Gastroesophageal sphincter (tissue), 4 donors: Measurements from ENCODE around the gene FOXP4. TPM values are rescaled to one million over a fixed set of nuclear protein-coding genes. Genes with fewer than 3 reads are reported as not detected.
A peak's percentile ranks its signal among the peaks of the same experiment; 100 is the strongest.

ENCODE experiments used
- ATAC-seq: fragments of 150-250 bp; one replicate; pipeline ENCODE4 v1.9.1; 2016; ENCODE audit warnings: mild to moderate bottlenecking, moderate library complexity
- H3K27ac ChIP-seq, 4 donors: fragments of 200-600 bp; sonication (generic) in 3 of 4; 1 replicate in 3 of 4; 2 replicates in 1 of 4; pipeline ENCODE4 v1.5.1; 2016 to 2019
- H3K27me3 ChIP-seq: fragments of 200-600 bp; sonication (generic); one replicate; pipeline ENCODE4 v1.5.1; 2019
- H3K36me3 ChIP-seq, 2 donors: fragments of 200-600 bp; sonication (generic); one replicate each; pipeline ENCODE4 v1.5.1; 2019; ENCODE audit warnings: control low read depth in 1 of 2
- H3K4me1 ChIP-seq, 3 donors: fragments of 200-600 bp; sonication (generic); 1 replicate in 2 of 3; 2 replicates in 1 of 3; pipeline ENCODE4 v1.5.1; 2016 to 2019; ENCODE audit warnings: control low read depth in 2 of 3
- H3K4me3 ChIP-seq, 2 donors: fragments of 200-600 bp; sonication (generic); one replicate each; pipeline ENCODE4 v1.5.1; 2019; ENCODE audit warnings: mild to moderate bottlenecking in 1 of 2, moderate library complexity in 1 of 2
- H3K9me3 ChIP-seq, 3 donors: fragments of 200-600 bp; sonication (generic); one replicate each; pipeline ENCODE4 v1.5.1; 2017 to 2019; ENCODE audit warnings: control low read depth in 2 of 3
- EP300 ChIP-seq: sonication (generic); formaldehyde crosslinking; IDR thresholded peaks from one replicate; pipeline ENCODE4 v1.6.1; 2017; ENCODE audit warnings: antibody characterized with exemption, mild to moderate bottlenecking
- POLR2A ChIP-seq, 2 donors: fragments of 450-650 bp; IDR thresholded peaks; one replicate each; pipeline ENCODE4 v1.6.1; 2017; ENCODE audit warnings: antibody characterized with exemption in 2 of 2, mild to moderate bottlenecking in 2 of 2, moderate library complexity in 1 of 2
- POLR2AphosphoS5 ChIP-seq: sonication (generic); formaldehyde crosslinking; IDR thresholded peaks from one replicate; pipeline ENCODE4 v1.6.1; 2017; ENCODE audit warnings: antibody characterized with exemption
- WGBS, 2 donors: methylation state at CpG; one replicate each; pipeline ENCODE4 v1.1.5; 2018; ENCODE audit warnings: low coverage in 1 of 2; 5-methylcytosine and 5-hydroxymethylcytosine counted together
- total RNA-seq, 4 donors: library from RNA; depleted of rRNA; stranded (reverse); fragments of >200 nt; gene quantifications; one replicate each; pipeline ENCODE4 v1.1.0, GENCODE V29; 2016
- TF ChIP-seq, protein P1 (sequence below), 4 experiments: fragments of 200-600 bp in 2 of 4; fragments of 450-650 bp in 2 of 4; sonication (generic) in 1 of 4; IDR thresholded peaks; one replicate each; pipeline ENCODE4 v1.5.1; 2017 to 2019; ENCODE audit warnings: antibody characterized with exemption in 4 of 4, mild to moderate bottlenecking in 2 of 4, moderate library complexity in 2 of 4

FOXP4 gene, protein sequence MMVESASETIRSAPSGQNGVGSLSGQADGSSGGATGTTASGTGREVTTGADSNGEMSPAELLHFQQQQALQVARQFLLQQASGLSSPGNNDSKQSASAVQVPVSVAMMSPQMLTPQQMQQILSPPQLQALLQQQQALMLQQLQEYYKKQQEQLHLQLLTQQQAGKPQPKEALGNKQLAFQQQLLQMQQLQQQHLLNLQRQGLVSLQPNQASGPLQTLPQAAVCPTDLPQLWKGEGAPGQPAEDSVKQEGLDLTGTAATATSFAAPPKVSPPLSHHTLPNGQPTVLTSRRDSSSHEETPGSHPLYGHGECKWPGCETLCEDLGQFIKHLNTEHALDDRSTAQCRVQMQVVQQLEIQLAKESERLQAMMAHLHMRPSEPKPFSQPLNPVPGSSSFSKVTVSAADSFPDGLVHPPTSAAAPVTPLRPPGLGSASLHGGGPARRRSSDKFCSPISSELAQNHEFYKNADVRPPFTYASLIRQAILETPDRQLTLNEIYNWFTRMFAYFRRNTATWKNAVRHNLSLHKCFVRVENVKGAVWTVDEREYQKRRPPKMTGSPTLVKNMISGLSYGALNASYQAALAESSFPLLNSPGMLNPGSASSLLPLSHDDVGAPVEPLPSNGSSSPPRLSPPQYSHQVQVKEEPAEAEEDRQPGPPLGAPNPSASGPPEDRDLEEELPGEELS
- 10 to 100 TPM in 2 of 4 donors, 1 to 10 TPM in 2; 8.2 to 25.8 (median 11.7) TPM for total RNA-seq

DNA sequence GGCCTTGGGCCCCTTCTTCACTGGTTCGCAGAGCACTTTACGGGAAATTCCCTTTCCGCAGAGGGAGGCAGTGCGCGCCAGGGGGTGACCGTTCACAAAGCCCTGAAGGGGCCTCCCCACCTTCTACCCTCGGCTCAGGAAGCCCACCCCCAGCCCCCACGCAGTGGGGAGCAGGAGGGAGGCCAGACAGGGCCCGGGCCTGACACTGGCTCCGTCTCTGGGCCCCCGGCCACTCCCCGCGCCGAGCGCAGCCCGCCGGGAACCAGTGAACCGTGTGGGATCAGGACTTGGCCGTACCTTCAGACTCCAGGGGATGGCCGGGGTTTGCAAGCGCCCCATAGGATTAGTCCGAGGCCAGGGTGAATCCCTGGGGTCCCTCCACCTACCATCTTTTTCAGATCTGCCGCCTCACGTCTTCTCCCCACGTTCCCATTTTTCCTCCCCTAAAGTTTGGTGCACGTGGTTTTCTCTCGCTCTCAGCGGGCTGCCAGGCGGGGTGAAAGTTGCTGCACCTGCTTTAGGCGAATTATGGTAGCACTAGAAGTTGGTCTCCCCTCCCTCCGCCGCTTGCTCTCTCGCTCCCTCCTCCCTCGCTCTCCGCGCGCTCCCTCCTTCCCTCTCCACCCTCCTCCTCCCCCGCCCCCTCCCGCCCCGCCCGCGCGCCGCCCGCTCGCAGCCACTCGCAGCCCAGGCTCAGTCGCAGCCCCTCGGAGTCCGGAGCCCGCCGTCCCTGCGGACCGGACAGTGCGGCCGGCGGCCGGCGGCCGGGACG is at the start of gene FOXP4:
Gene FOXP4, plus strand, starts transcription at position 679 of the 772 bp plus-strand sequence. CDS start 19,380 bp downstream, outside the sequence.
- ATAC-seq = peak; percentile 92
- Histone ChIP-seq H3K9me3 (no peaks in the 10 kb centered on the region), H3K4me1 (peaks cover 0 to 47% (median 22%) of the 10 kb centered on the region in 3 donors), H3K27me3 (no peaks in the 10 kb centered on the region), H3K36me3 (peaks cover 0 to 4% of the 10 kb centered on the region in 2 donors), H3K27ac (peak within 1 kb of the TSS; percentile 47 to 95 (median 89)), H3K4me3 (peak within 1 kb of the TSS; percentile 93 to 98)
- WGBS, 2 donors = 0% methylated on average over 19 of the region's 61 CpGs; no CpG with 5 or more reads in 1 of the 2 donors
- peak; percentile 33 for TF ChIP-seq POLR2AphosphoS5
- no peak for TF ChIP-seq POLR2A (IDR thresholded peaks at IDR 0.05)

DNA sequence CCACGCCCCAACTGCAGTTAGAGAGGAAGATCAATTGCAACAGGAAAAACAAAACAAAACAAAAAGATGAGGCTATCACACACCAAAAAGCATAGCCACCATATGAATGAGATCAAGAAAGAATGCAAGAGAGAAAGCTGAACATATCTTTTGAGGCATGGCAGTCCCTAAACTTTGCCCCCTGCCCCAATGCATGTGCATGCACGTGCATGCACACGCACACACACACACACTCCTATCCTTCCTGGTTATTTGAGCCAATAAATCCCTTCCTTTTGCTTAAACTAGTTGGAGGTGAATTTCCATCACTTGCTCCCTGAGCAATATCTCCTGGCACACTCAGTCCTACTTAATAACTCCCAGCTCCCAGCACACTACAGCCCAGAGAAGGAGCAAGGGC is 48.6 kb upstream of the FOXP4 start:
- Histone ChIP-seq H3K36me3 (no peaks in the 10 kb centered on the region), H3K4me3 (no peak overlapping the region), H3K4me1 (peaks cover 0 to 4% (median 0%) of the 10 kb centered on the region in 3 donors), H3K27ac (no peak overlapping the region), H3K9me3 (no peaks in the 10 kb centered on the region), H3K27me3 (no peaks in the 10 kb centered on the region)
- TF ChIP-seq, protein P1, sequence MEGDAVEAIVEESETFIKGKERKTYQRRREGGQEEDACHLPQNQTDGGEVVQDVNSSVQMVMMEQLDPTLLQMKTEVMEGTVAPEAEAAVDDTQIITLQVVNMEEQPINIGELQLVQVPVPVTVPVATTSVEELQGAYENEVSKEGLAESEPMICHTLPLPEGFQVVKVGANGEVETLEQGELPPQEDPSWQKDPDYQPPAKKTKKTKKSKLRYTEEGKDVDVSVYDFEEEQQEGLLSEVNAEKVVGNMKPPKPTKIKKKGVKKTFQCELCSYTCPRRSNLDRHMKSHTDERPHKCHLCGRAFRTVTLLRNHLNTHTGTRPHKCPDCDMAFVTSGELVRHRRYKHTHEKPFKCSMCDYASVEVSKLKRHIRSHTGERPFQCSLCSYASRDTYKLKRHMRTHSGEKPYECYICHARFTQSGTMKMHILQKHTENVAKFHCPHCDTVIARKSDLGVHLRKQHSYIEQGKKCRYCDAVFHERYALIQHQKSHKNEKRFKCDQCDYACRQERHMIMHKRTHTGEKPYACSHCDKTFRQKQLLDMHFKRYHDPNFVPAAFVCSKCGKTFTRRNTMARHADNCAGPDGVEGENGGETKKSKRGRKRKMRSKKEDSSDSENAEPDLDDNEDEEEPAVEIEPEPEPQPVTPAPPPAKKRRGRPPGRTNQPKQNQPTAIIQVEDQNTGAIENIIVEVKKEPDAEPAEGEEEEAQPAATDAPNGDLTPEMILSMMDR (IDR thresholded peaks at IDR 0.05) = no peak
- no peak for TF ChIP-seq POLR2A (IDR thresholded peaks at IDR 0.05)
- TF ChIP-seq POLR2AphosphoS5 = no peak
- no peak for TF ChIP-seq EP300
- ATAC-seq = no peak
- 79 to 88% methylated on average over 2 of the region's 3 CpGs for WGBS, 2 donors

DNA sequence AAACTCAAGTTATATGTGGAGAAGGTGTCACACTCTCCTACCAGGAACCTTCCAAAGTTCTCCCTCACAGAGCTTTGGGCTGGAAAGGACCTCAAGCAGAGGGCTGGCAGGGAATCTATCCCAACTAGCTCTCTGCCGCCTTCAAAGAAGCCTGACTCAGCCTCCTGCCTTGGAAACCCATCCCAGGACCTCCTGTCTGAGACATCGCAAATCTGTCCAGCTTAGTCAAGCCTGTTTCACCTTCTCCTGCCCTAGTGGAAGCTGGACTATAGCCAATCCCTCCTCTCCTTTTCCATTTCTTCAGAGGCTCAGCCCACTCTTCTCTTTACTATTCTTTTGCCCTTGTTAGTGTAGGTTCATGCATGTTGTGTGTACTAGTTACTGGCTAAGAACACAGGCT is 48.2 kb upstream of the FOXP4 start:
- H3K36me3 ChIP-seq = no peaks in the 10 kb centered on the region
- H3K27me3 ChIP-seq = no peaks in the 10 kb centered on the region
- peaks cover 0 to 8% (median 3%) of the 10 kb centered on the region in 3 donors for H3K4me1 ChIP-seq
- TF ChIP-seq POLR2A (IDR thresholded peaks at IDR 0.05) (no peak), EP300 (no peak)
- TF ChIP-seq, protein P1 (IDR thresholded peaks at IDR 0.05) = no peak
- H3K4me3 ChIP-seq = no peak overlapping the region
- H3K9me3 ChIP-seq = no peaks in the 10 kb centered on the region
- 38 to 43% methylated on average over 1 of the region's 2 CpGs for WGBS, 2 donors
- ATAC-seq = no peak
- H3K27ac ChIP-seq = no peak overlapping the region

DNA sequence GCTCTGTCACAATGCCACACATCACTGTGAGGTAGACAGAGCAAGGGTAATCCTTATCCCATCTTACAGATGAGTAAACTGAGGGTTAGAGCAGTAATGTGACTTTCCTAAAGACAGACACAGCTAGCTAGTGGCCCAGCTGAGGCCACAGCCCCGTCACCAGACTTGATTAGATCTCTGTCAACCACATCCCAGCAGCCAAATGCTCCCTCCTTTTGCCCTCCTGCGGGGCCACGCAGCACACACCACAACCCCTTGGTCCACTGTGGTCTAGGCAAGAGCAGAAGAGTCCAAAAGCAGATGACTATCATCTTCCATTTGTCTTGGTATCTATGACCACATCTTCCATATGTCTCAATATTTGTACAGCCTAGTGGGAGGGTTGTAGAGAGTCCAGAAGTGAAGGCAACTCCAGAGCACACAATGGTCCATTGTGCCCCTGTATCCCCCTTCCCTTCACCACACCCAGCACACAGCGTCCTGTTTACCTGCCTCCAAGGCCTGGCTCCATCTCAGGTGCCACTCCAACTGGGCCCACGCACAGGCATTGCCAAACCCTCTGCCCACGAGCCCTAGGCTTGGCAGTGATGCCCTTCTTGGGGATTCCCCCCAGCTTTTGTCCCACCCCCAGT is 47.1 kb upstream of the FOXP4 start:
- H3K27ac ChIP-seq = no peak overlapping the region
- no peaks in the 10 kb centered on the region for H3K9me3 ChIP-seq
- WGBS, 2 donors = 75 to 82% methylated on average over 4 to 6 of the region's 6 CpGs
- no peak overlapping the region for H3K4me3 ChIP-seq
- H3K36me3 ChIP-seq = no peaks in the 10 kb centered on the region
- peaks cover 0 to 19% (median 7%) of the 10 kb centered on the region in 3 donors for H3K4me1 ChIP-seq
- TF ChIP-seq EP300 (no peak), POLR2A (IDR thresholded peaks at IDR 0.05) (no peak), POLR2AphosphoS5 (no peak)
- TF ChIP-seq, protein P1 (IDR thresholded peaks at IDR 0.05) = no peak
- no peaks in the 10 kb centered on the region for H3K27me3 ChIP-seq
- no peak for ATAC-seq
